Cerebellar cortex (tissue), 1 donor: ENCODE data around the gene VWA8.

Source experiments
- DNase-seq: peaks from one replicate; pipeline ENCODE4 v3.0.0-alpha.2; 2015; ENCODE audit warnings: low spot score

Gene VWA8

GRCh38 chr13:41614671-41615527, 346.0 kb downstream of the VWA8 start:
- no peak for DNase-seq

GRCh38 chr13:41613984-41614661, 346.8 kb downstream of the VWA8 start:
- no peak for DNase-seq

- DNase-seq: no peak
Measured at GRCh38 chr13:41613471-41613870, 347.4 kb downstream of the VWA8 start.

GRCh38 chr13:41611385-41611784, 349.5 kb downstream of the VWA8 start:
- no peak for DNase-seq

- DNase-seq: no peak
Measured at GRCh38 chr13:41610404-41610803, 350.5 kb downstream of the VWA8 start.

GRCh38 chr13:41609828-41610227, 351.1 kb downstream of the VWA8 start:
- DNase-seq: no peak

GRCh38 chr13:41608839-41609177, 352.1 kb downstream of the VWA8 start:
- DNase-seq: no peak

GRCh38 chr13:41608111-41608838, 352.6 kb downstream of the VWA8 start:
- no peak for DNase-seq

- no peak for DNase-seq
Measured at GRCh38 chr13:41606646-41607045, 354.3 kb downstream of the VWA8 start.

- no peak for DNase-seq
Measured at GRCh38 chr13:41605319-41606285, 355.3 kb downstream of the VWA8 start.

GRCh38 chr13:41603917-41604316, 357.0 kb downstream of the VWA8 start:
- DNase-seq: no peak

- no peak for DNase-seq
Measured at GRCh38 chr13:41601718-41602445, 359.0 kb downstream of the VWA8 start.

- no peak for DNase-seq
Measured at GRCh38 chr13:41599619-41600018, 361.3 kb downstream of the VWA8 start.

GRCh38 chr13:41597348-41598041, 363.4 kb downstream of the VWA8 start:
- DNase-seq: no peak

- DNase-seq: no peak
Measured at GRCh38 chr13:41596190-41596589, 364.7 kb downstream of the VWA8 start.

GRCh38 chr13:41595298-41595697, 365.6 kb downstream of the VWA8 start:
- no peak for DNase-seq

- no peak for DNase-seq
Measured at GRCh38 chr13:41590643-41591042, 370.3 kb downstream of the VWA8 start.

GRCh38 chr13:41590122-41590521, 370.8 kb downstream of the VWA8 start:
- DNase-seq: no peak

- DNase-seq: no peak
Measured at GRCh38 chr13:41589434-41589833, 371.5 kb downstream of the VWA8 start.

- no peak for DNase-seq
Measured at GRCh38 chr13:41588899-41589298, 372.0 kb downstream of the VWA8 start.
